ENCODE data around the gene SLC6A20. TPM values are rescaled to one million over a fixed set of nuclear protein-coding genes. Genes with fewer than 3 reads are reported as not detected.
A peak's percentile ranks its signal among the peaks of the same experiment; 100 is the strongest.

The SLC6A20 gene
- total and polyA plus RNA-seq, 2 experiments from 2014 or later, result 0.20 to 0.39 TPM

- H3K27me3 ChIP-seq, result no peaks in the 10 kb centered on the region
- H3K9me3 ChIP-seq (ENCODE audit: low read depth), result no peaks in the 10 kb centered on the region
These were observed 71.4 kb downstream of the SLC6A20 start for GRCh38 chr3:45724911-45725310.

GRCh38 chr3:45719655-45720487, 76.5 kb downstream of the SLC6A20 start:
- Histone ChIP-seq H3K27ac (no peak overlapping the region), H3K9me3 (ENCODE audit: low read depth) (no peaks in the 10 kb centered on the region), H3K27me3 (no peaks in the 10 kb centered on the region), H3K4me3 (no peak overlapping the region), H3K4me1 (ENCODE audit: low read depth) (no peaks in the 10 kb centered on the region), H3K36me3 (peaks cover 39% of the 10 kb centered on the region)
- no peak for TF ChIP-seq CTCF (IDR thresholded peaks at IDR 0.05; ENCODE audit: low read depth, low read length)
- DNase-seq (ENCODE audit: low read depth in 1 of 2, low spot score in 1 of 2), result no peak

More at GRCh38 chr3:45724911-45725310, 71.4 kb downstream of the SLC6A20 start:
- no peak overlapping the region for H3K4me3 ChIP-seq
- peaks cover 26% of the 10 kb centered on the region for H3K36me3 ChIP-seq
- no peak for DNase-seq (ENCODE audit: low read depth in 1 of 2, low spot score in 1 of 2)
- H3K4me1 ChIP-seq (ENCODE audit: low read depth), result no peaks in the 10 kb centered on the region
- H3K27ac ChIP-seq, result no peak overlapping the region
- TF ChIP-seq CTCF (IDR thresholded peaks at IDR 0.05; ENCODE audit: low read depth, low read length), result no peak

DNA sequence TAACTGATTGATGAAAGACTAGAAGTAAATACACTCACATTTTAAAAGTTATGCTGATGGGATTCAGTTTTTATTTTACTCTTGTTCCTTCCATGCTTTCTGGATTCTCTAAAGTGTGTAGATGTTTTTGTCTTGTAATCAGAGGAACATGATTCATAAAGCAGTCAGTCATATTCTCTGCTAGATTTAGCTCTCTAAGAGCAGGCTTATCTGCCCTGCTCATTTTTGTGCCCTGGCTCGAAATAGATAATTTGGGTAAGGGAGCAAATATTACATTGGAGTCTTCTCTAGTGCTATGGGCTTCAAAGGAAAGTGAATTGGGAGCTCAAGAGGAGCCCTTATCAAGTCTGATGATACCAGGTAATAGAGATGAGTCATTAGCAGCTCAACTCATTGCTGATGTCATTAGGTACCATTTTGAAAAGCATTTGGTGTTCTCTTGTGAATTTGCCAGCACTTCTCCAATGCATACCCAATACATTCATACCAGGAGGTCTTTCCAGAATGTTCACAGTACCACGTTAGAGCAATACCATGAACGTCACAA, 79.5 kb downstream of the SLC6A20 start:
- TF ChIP-seq CTCF (IDR thresholded peaks at IDR 0.05; ENCODE audit: low read depth, low read length), result no peak
- no peak for DNase-seq (ENCODE audit: low read depth in 1 of 2, low spot score in 1 of 2)
- Histone ChIP-seq H3K9me3 (ENCODE audit: low read depth) (no peaks in the 10 kb centered on the region), H3K27me3 (no peaks in the 10 kb centered on the region), H3K4me1 (ENCODE audit: low read depth) (no peaks in the 10 kb centered on the region), H3K36me3 (peaks cover 28% of the 10 kb centered on the region), H3K4me3 (no peak overlapping the region), H3K27ac (peak overlapping the region; percentile 2)

DNA sequence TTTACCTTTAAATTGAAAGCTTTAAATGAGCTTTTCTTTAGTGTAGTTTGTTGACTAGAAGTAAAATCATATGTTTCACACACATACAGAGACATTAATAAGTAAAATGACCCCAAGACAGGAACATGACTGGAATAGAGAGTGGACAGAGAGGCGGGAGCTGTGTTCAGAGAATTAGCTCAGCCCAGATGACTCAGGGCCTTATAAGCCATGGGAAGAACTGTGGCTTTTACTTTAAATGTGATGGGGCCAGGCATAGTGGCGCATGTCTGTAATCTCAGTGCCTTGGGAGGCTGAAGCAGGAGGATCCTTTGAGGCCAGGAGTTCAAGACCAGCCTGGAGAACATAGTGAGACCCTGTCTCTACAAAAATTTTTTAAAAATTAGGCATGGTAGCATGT, 80.4 kb downstream of the SLC6A20 start:
- H3K4me1 ChIP-seq (ENCODE audit: low read depth), result no peaks in the 10 kb centered on the region
- no peaks in the 10 kb centered on the region for H3K9me3 ChIP-seq (ENCODE audit: low read depth)
- no peaks in the 10 kb centered on the region for H3K27me3 ChIP-seq
- no peak for TF ChIP-seq CTCF (IDR thresholded peaks at IDR 0.05; ENCODE audit: low read depth, low read length)
- H3K4me3 ChIP-seq, result no peak overlapping the region
- H3K27ac ChIP-seq, result no peak overlapping the region
- peaks cover 35% of the 10 kb centered on the region for H3K36me3 ChIP-seq
- no peak for DNase-seq (ENCODE audit: low read depth in 1 of 2, low spot score in 1 of 2)

GRCh38 chr3:45712434-45713110, 83.8 kb downstream of the SLC6A20 start:
- Histone ChIP-seq H3K27me3 (no peaks in the 10 kb centered on the region), H3K36me3 (peaks cover 53% of the 10 kb centered on the region), H3K4me3 (no peak overlapping the region), H3K4me1 (ENCODE audit: low read depth) (no peaks in the 10 kb centered on the region), H3K27ac (peak overlapping the region; percentile 59), H3K9me3 (ENCODE audit: low read depth) (no peaks in the 10 kb centered on the region)
- no peak for DNase-seq (ENCODE audit: low read depth in 1 of 2, low spot score in 1 of 2)
- TF ChIP-seq CTCF (IDR thresholded peaks at IDR 0.05; ENCODE audit: low read depth, low read length), result no peak

Data from cardiac muscle cell (in vitro differentiated cells and primary cell).